HG02870 (cell line): Measurements from ENCODE around the gene MICU1.
"Not testable (repeated sequence)": the region's sequence is repeated elsewhere in the genome, so short reads cannot be mapped to it uniquely, and the experiment has no call there.

Source experiments
- ATAC-seq: cut with Tn5 transposase; IDR thresholded peaks from one replicate; pipeline ENCODE4 v1.9.1; 2021; ENCODE audit warnings: mild to moderate bottlenecking, moderate library complexity; ENCODE audit not compliant: unreplicated experiment

The MICU1 gene

DNA sequence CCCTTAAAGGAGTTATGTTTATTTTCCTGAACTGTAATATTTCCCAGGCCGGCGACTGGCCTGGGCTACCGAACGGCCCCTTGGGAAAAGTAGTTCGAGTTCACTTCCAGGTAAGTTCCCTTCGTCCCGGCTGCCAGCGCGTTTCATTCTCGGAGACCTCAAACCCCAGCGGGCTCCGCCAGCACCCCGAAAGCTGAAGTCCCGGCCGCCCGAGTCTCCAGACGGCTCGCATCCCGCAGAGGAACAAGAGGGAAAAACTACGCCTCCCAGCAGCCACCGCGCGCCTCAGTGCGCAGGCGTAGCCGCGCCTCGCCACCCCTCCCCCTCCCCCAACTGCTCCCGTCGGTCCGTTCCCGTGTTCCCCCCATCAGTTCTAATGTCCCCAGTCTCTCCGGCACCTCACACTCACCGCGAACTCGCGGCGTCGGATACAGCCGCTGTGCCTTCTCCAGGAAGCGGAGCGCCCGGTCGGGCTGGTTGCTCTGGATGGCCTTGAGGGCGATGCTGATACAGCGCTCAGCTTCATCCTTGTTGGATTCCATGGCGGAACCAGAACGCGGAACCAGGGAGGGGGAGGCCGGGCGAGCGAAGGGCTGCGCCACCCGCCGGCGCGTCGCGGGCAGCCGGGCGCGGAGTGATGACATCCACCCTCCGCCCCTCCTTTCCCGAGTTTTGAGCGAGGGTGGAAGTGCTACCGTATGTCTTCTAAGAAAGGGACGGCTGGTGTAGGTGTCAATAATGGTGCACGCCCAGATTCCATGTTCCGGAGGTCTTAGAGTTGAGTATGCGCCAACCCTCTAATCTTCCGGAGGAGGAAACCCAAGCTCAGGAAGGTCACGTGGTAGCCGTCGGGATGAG, 271.3 kb downstream of the MICU1 start, which contains the start of gene DNAJB12:
Gene DNAJB12 (minus strand): TSS at position 564 of the 858 bp plus-strand sequence. CDS start 22 bp downstream, at position 542.
- peak; percentile 79 for ATAC-seq

DNA sequence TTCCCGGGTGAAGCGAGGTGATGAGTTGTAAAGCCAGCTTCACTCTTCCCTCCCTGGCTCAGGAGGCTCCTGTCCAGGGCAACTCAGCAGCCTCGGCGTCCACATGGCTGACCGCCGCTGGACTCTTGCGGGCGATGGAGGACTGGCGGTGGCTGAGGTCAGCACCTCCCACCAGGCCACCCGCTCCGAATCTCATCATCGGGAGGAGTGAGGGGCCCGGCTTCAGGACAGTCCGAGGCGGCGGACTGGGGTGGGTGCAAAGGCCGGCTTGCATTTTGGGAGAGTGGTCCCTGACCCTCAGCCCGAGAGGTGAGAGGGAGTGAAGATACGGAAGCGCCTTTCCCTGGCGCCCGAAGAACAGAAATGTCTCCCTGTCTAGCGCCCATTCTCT, 271.9 kb downstream of the MICU1 start:
- ATAC-seq = no peak

DNA sequence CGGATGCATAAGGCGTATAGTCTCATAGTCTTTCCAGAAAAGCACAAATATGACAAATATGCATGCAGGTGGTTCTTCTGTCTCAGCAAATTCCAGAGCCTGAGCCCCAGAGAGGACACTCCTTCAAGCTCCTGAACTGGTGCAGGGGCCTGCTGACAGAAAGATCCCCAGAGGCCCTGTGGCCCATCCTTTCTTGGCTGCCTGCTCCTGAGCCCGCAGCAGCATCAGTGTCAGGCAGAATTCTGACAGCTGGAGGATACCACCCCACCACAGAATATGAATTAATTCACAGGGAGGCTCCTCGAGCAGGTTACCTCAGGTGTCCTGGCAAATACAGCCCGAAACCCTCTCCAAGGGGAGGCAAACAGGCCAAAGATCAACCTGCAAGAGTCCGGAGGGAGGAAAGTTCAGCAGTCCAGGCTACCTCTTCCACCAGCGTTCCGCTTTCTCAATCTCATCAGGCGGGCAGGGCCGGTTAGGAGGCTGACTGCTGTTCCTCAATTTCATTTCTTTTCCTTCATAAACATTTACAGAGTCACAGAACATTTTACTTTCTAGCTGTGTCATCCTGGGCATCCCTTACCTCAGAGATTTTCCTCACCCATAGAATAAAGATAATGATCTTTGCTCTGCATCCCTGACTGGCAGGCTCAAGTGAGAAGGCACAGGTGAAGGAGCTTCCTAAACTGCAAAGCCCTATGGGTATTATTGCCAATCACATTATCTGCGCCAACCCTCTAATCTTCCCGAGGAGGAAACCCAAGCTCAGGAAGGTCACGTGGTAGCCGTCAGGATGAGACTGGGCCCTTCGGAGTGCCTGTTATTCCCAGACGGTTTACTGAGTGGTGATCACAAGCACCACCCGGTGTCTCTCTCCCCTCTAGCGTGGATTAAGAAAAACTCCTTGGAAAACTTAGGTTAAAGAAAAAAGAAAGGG, 272.6 kb downstream of the MICU1 start:
- ATAC-seq = no peak

DNA sequence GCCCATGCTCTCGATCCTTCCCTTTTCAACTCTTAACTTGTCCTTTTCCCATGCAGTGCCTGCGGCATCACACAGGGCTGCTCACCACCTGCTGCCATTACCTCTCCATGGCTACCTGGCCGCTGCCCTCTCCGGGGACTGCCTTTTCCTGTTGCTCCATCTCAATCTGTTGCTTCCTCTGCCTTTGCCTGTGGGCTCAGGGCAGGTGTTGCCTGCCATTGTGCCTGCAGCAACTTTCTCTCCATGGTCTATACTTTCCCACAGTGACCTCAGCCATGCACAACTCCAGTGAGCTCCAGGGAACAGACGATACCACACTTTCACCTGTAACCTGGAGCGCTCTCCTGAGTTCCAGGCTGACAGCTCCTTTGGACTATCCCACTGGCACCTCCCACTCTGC, 274.4 kb downstream of the MICU1 start:
- no peak for ATAC-seq

DNA sequence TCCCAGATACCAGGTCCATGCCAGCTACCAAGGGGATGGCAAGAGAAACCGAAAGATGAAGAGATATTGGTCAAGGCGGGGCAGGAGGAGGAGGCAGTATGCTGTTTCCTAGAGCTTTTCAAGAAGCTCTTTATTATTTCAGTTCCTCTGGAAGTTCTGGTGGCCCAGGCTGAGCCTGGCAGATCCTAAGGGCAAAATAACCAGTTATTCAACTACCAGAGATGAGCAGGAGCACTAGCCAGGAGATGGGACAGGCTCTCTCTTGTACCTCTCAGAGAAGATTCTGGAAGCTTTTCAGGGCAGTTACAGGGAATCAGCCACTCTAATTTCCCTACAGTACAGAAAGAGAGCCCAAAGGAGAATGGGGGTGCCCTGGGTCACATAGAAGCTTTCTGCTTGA, 276.4 kb downstream of the MICU1 start:
- ATAC-seq = no peak

DNA sequence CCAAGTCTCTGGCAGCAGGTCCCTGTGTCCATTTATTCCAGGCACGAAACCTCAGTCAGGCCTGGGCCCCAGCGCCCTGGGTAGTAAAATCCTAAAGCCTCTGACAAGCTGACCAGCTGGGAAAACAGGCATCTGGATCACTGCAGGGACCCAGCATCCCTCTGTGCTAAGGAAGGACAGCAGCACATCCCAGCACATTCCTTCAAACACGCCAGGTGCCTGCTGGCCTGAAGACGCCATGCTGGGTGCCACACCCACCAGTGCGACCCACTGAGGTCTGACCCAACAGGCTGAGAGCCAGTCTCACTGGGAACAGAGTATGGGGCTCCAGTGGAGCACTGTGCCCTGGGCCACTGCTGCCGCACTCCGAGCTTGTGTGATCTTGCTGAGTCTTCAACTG, 277.6 kb downstream of the MICU1 start:
- no peak for ATAC-seq

DNA sequence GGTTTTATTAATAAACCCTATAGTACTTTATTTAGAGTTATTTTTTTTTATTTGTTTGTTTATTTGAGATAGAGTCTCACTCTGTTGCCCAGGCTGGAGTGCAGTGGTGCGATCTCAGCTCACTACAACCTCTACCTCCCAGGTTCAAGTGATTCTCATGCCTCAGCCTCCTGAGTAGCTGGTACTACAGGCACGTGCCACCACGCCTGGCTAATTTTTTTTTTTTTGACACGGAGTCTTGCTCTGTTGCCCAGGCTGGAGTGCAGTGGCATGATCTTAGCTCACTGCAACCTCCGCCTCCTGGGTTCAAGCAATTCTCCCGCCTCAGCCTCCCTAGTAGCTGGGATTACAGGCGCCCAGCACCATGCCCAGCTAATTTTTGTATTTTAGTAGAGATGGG, 279.8 kb downstream of the MICU1 start:
- ATAC-seq = not testable (repeated sequence)

DNA sequence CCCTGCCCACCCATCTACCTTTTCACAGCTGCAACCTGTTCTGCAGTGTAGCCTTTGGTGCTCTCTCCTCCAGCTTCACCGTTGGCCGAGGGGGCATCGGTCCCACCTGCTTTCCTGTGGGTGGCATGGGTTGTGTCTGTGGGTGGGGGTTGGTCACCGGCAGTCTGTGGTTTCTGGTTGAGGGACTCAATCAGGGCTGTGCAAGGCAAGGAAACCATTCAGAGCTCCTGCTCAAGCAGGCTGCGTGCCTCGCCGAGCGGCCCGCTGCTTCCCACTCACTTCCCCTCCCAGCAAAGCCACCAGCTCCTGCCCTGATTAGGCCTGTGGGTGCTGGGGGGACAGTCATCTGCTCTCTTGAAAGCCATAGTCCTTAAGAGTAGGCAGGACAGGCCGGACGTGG, 280.9 kb downstream of the MICU1 start:
- no peak for ATAC-seq

DNA sequence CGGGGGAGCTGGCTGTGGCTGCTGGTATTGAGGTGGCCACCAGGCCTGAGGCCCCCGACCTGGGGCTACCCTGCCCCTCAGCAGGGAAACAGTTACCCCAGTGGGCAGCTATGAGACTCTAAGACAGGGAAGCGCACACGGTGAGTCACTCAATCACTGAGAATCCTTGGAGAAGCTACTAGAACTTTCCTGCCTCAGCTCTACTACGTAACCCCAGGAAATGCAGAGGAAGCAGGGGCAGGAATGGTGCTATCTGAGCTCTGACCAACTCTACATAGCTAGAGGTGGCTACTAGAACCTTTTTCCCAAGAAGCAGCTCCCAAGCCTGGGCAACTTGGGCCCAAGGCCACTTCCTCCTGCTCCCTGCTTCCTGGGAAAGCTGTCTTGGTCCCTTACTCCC, 283.0 kb downstream of the MICU1 start:
- ATAC-seq = no peak

DNA sequence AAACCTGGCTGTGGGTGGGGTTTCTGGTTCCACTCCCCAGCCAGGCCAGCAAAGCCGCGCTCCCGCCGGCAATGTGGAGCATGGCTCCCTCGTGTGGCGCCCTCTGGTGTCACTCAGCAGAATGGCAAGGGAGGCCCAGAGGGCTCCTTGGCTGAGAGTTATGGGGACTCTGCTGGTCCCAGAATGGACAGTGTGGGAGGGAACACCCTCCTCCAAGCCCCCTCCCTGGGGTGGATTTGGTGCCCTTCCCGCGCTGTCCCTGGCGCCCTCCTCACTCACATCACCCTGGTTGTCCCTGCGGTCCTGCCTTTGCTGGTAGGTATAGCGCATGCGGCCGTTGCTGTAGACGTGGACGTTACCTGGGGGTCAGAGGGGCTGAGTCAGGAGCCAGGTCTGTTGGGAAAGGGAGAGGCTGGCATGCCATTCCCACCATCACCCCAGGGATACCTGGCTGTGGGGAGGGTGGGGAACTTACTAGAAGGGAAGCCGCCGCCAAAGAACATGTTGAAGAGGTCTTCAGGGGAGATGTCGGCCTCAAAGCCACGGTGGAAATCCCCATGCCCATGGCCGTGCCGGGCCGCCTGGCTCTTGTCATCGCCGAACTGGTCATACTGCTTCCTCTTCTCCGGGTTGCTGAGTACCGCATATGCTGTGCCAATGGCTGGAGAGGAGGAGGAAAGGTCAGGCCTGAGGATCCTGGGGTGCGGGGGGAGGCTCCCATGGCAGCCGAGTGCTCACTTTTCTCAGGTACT, 285.2 kb downstream of the MICU1 start:
- no peak for ATAC-seq

DNA sequence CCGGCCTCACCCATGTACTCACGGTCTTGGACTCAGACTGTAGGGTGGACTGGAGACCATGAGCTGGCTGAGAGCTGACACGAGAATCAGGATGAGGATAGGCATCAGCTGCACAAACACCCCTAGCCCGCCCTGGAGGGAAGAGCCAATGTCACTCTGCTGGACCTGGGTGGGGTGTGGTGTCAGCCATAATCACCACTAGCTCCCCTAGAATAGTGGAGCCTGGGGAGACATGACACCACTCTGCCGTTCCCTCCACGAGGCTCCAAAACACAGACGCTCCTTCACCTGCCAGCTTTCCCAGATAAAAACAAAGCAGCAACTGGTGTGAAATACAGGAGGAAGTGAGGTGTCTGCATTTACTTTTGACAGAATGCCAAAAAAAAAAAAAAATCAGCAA, 287.7 kb downstream of the MICU1 start:
- ATAC-seq = no peak

DNA sequence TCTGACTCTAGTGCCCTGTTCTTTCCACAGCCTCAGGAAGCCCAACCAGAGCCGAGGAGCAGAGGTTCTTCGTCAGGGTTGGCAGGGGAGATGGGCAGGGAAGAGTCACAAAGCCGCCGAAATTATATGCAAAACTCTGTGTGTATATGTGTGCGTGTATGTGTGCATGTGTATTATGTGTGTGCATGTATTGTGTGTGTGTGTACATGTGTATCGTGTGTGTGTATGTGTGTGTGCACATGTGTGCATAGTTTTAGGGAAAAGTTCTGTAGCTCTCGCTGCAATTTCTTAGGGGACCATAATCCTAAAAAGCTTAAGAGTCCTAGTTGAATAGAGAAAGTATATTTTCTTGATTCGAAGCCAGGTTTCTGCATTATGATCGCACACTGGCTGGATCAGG, 288.2 kb downstream of the MICU1 start:
- ATAC-seq = no peak

DNA sequence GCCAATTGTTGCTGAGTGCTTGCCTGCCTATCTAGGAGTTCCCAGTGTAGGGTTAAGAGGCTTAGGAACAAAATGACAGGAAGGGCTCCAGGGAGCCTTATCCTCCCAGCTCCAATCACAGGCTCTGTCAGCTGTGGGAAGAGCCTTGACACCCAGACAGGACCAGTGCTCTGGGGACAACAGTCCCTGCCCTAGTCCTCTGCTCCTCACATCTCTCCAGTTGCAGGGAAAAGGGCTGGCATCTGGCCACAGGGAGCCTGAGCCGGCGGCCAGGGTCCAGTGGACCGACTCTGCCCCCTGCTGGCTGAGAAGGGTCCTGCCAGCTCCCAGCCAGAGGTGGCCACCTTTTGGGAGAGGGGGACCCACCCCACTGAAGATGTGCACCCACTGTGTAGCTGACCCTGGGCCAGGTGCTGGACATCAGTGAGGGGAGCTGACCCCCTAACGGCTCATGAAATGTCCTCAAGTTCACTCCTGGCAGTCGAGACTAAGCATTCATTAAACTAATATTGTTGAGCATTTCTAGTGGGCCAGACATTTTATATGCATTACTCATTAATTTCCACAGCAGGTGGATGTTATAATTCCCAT, 288.7 kb downstream of the MICU1 start:
- ATAC-seq = no peak

DNA sequence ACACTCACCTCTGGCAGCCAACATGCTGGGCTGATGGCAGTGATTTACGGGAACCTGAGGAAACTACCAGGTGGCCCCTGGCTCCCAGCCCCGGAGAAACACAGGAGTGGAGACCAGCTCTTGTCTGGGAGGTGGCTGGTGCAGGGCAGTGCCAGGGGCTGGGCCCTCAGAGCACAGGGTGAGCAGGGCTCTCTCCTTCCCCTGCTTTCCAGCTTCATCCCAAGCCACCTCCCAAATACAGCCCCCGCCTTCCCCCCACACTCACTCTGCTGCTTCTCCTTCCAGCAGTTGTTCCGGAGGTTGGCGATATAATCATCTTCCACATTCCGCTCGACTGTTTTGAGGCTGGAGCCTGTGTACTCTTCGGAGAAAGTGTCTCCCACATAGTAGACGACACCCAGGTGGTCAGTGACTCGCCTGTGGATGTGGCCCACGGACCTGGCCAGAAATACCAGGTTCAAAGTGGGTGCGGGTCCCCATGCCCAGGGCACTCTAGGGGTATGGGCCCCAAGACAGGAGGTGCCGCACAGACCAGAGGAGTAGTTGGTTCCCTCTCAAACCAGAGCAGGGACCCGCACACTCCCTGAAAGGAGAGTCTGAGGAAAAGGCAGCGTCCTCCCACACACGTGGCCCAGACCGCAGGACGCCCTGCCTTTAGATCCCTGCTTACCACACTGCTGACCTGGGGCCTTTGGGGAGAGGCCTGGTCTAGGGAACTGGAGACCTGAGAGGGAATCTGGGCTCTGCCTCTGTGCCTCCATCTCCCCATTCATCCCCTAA, 289.4 kb downstream of the MICU1 start:
- no peak for ATAC-seq

DNA sequence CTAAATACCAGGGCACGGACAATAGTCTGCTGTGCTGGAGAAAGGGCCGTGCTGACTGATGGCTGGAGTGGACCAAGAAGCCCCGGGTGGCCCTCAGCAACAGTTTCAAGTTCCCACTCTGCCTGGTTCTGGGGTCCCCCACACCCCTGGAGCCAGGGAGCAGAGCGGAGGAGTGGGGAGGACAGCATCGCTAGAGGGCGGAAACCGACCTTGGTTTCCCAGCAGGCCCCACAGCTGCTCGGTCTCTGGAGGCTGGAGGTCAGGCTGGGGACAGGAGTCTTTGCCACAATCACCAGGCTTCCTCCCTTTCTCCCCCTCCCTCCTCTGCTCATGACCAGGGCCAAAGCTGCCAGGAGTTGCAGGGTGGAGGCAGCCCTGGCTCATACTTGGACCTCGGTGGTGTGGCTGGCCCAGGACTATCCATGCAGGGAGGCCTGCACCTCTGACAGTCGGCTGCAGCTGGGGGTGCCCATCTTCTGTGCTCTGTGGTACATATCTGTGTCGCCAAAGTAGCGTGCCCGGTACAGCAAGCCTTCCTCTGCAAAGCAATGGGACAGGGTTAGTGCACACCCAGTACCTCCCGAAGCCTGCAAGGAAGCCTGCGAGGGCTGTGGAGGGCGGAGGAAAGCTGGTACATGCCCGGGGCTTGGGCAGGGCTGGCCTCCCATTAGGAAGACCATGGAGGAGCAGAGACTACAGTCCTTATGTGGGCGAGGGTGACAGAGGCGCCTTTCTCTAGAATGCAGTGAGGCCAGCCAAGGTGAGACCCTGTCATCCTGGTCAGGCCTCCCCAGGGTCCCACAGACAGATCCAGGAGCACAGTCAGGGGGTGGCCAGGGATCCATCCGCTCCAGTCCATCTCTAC, 290.3 kb downstream of the MICU1 start:
- peak; percentile 36 for ATAC-seq

DNA sequence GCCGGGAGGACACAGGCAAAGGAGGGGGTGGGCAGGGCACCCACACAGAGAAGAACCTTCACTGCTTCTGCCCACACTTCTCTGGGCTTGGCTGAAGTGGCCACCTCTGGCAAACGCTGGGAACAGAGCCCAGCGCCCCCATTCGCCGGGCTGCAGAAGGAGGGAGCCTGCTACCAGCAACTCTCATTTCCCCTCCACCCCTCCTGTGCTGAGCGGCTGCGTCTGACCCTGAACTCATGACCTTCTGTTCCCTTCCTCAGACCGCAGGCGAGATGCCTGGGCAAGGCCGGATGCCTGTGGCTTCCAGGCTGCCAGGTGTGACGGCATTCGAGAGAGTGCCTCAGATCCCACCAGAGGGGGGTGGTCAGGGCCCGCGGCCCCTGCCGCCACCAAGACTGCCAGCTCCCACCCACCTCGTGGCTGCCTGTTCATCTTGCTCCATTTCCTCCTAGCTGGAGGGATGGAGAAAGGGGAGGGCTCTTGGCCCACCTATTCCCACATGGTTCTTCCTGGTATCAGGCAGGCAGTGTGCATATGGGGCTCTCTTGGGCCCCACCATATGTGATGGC, 291.0 kb downstream of the MICU1 start:
- peak; percentile 63 for ATAC-seq

DNA sequence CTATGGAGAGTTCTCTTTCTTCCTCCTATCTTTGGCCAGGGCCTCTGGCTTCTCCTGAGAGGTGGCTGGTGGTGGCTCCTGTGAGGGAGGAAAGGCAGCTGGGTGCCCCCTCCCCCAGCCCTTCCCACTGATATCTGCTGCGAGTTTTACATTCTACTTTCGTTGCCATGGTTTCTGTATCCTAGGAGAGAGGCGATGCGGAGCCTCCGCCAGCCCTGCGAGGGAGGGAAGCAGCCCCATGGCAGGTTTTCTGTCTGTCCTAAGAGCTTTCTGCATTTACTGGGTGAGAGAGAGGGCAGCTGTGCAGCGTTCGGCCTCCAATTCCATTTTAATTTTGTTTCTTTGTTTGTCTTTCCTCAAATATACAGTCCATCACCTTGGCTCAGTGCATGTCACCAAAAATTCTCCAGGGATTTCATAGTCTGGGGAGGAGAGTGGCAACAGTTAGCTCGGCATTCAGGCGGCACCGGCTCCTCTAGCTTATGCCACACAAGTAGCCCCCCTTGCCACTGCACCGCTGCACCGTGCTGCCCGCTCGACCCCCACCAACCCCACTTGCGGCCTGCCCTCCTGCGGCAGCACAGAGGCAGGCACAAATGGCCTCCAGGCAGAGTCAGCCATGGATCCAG, 291.6 kb downstream of the MICU1 start:
- no peak for ATAC-seq
